A549 (cell line): ENCODE data around the gene DGKH. TPM values are rescaled to one million over a fixed set of nuclear protein-coding genes. Genes with fewer than 3 reads are reported as not detected.

Experiments
- ATAC-seq, 2 experiments: fragments of 200-7000 bp in 1 of 2; fragments of >200 bp in 1 of 2; cut with Nextera tagmentation in 1 of 2; cut with Tn5 transposase in 1 of 2; 3 replicates each; pipeline versions ENCODE4 v1.8.0 to v1.9.1; 2018 to 2020; ENCODE audit warnings: mild to moderate bottlenecking in 1 of 2, moderate library complexity in 1 of 2
- CTCF ChIA-PET: fragments of 300-600 bp; sonication (Branson Sonifier 250); formaldehyde crosslinking; extraction: SDS; loops from one replicate; lab custom pipeline; 2021; ENCODE audit warnings: antibody characterized with exemption, inconsistent platforms; lab: Yijun Ruan, JAX
- POLR2A ChIA-PET: fragments of 350-600 bp; formaldehyde crosslinking; extraction: SDS; loops from one replicate; lab custom pipeline; 2021; ENCODE audit warnings: antibody characterized with exemption, inconsistent platforms; lab: Yijun Ruan, JAX
- DNase-seq, 2 experiments: peaks; one replicate each; pipeline versions ENCODE4 v3.0.0 to v3.0.0-alpha.2; 2011 to 2016; ENCODE audit warnings: low read depth in 1 of 2, low spot score in 1 of 2
- FAIRE-seq: peaks from 2 replicates; lab custom pipeline; 2011; peaks lifted over from hg19 to GRCh38; lab: Jason Lieb, UNC
- H3K27ac ChIP-seq, 2 experiments: fragments of >200 bp; sonication (Bioruptor Twin); formaldehyde crosslinking; 3 replicates each; pipeline ENCODE4 v1.5.1; 2016 to 2017
- H3K4me1 ChIP-seq: fragments of >200 bp; sonication (Bioruptor Twin); formaldehyde crosslinking; 3 replicates; pipeline ENCODE4 v1.6.1; 2016
- H3K4me2 ChIP-seq: fragments of >200 bp; sonication (Bioruptor Twin); formaldehyde crosslinking; 3 replicates; pipeline ENCODE4 v1.6.1; 2016
- H3K4me3 ChIP-seq: fragments of >200 bp; sonication (Bioruptor Twin); formaldehyde crosslinking; 3 replicates; pipeline ENCODE4 v1.5.1; 2016
- H3K9me3 ChIP-seq: fragments of >200 bp; sonication (Bioruptor Twin); formaldehyde crosslinking; 3 replicates; pipeline ENCODE4 v1.6.1; 2016
- CBX8 ChIP-seq: fragments of 200-600 bp; sonication (generic); IDR thresholded peaks from 2 replicates; pipeline ENCODE4 v1.6.1; 2016
- CHD4 ChIP-seq: fragments of 200-600 bp; sonication (generic); IDR thresholded peaks from 2 replicates; pipeline ENCODE4 v1.6.1; 2016; ENCODE audit warnings: antibody characterized with exemption, mild to moderate bottlenecking, borderline replicate concordance
- EHF ChIP-seq: fragments of 250-450 bp; sonication (Bioruptor Pico); IDR thresholded peaks from 2 replicates; pipeline ENCODE4 v1.5.0; 2020; ENCODE audit warnings: mild to moderate bottlenecking
- EP300 ChIP-seq, 2 experiments: fragments of >200 bp; sonication (Bioruptor Twin); formaldehyde crosslinking; IDR thresholded peaks; 2 replicates in 1 of 2; 3 replicates in 1 of 2; pipeline ENCODE4 v1.6.1; 2016 to 2017
- ESRRA ChIP-seq: fragments of 150-350 bp; IDR thresholded peaks from 2 replicates; pipeline ENCODE4 v1.6.1; 2014; ENCODE audit warnings: mild to moderate bottlenecking, low read length, borderline replicate concordance
- FOSL2 ChIP-seq, 2 experiments: fragments of 450-650 bp in 1 of 2; fragments of >200 bp in 1 of 2; sonication (Bioruptor Twin) in 1 of 2; formaldehyde crosslinking; IDR thresholded peaks; 2 replicates each; pipeline versions ENCODE4 v1.5.0 to v1.6.1; 2016 to 2020; ENCODE audit warnings: mild to moderate bottlenecking in 1 of 2, moderate library complexity in 1 of 2
- FOXS1 ChIP-seq: fragments of 250-450 bp; sonication (Bioruptor Pico); IDR thresholded peaks from 2 replicates; pipeline ENCODE4 v1.5.0; 2020; ENCODE audit warnings: mild to moderate bottlenecking, moderate library complexity
- GATA3 ChIP-seq: IDR thresholded peaks from 2 replicates; pipeline ENCODE4 v1.6.1; 2012; ENCODE audit warnings: borderline replicate concordance
- HDAC2 ChIP-seq: fragments of 200-600 bp; sonication (generic); IDR thresholded peaks from 2 replicates; pipeline ENCODE4 v1.6.1; 2016
- HOXB5 ChIP-seq: fragments of 250-450 bp; sonication (Bioruptor Pico); IDR thresholded peaks from 2 replicates; pipeline ENCODE4 v1.5.0; 2020; ENCODE audit warnings: mild to moderate bottlenecking, moderate library complexity
- KDM5A ChIP-seq: fragments of 200-600 bp; sonication (generic); IDR thresholded peaks from 2 replicates; pipeline ENCODE4 v1.6.1; 2016; ENCODE audit warnings: antibody characterized with exemption, mild to moderate bottlenecking
- MAFK ChIP-seq: fragments of 450-650 bp; IDR thresholded peaks from 2 replicates; pipeline ENCODE4 v1.6.1; 2014; ENCODE audit not compliant: partially characterized antibody
- MAZ ChIP-seq: fragments of 150-350 bp; IDR thresholded peaks from 2 replicates; pipeline ENCODE4 v1.6.1; 2014; ENCODE audit warnings: antibody characterized with exemption, low read depth, low read length, borderline replicate concordance
- NFE2L2 ChIP-seq: fragments of 150-350 bp; conservative IDR thresholded peaks from 2 replicates; pipeline ENCODE4 v1.6.1; 2014; ENCODE audit warnings: low read length
- NPAS2 ChIP-seq: fragments of 250-450 bp; sonication (Bioruptor Pico); IDR thresholded peaks from 2 replicates; pipeline ENCODE4 v1.8.0; 2022; ENCODE audit warnings: mild to moderate bottlenecking, moderate library complexity, borderline replicate concordance
- POLR2A ChIP-seq: IDR thresholded peaks from 2 replicates; pipeline ENCODE4 v1.6.1; 2012; ENCODE audit warnings: mild to moderate bottlenecking, low read length
- RCOR1 ChIP-seq: fragments of 150-350 bp; IDR thresholded peaks from 2 replicates; pipeline ENCODE4 v1.6.1; 2014; ENCODE audit warnings: antibody characterized with exemption, low read length, low read depth
- RFX5 ChIP-seq: fragments of 450-650 bp; IDR thresholded peaks from 2 replicates; pipeline ENCODE4 v1.7.1; 2014; ENCODE audit warnings: antibody characterized with exemption, mild to moderate bottlenecking, moderate library complexity
- RNF2 ChIP-seq: fragments of 200-600 bp; sonication (generic); IDR thresholded peaks from 2 replicates; pipeline ENCODE4 v1.6.1; 2016; ENCODE audit warnings: low read depth, mild to moderate bottlenecking, antibody characterized with exemption, moderate library complexity, borderline replicate concordance
- SREBF2 ChIP-seq: fragments of 450-650 bp; IDR thresholded peaks from 2 replicates; pipeline ENCODE4 v1.6.1; 2014; ENCODE audit warnings: mild to moderate bottlenecking, moderate library complexity
- TFCP2L1 ChIP-seq: fragments of 250-450 bp; sonication (Bioruptor Pico); IDR thresholded peaks from 2 replicates; pipeline ENCODE4 v1.5.0; 2021; ENCODE audit warnings: mild to moderate bottlenecking
- ZC3H11A ChIP-seq: fragments of 450-650 bp; IDR thresholded peaks from 2 replicates; pipeline ENCODE4 v1.6.1; 2014; ENCODE audit warnings: antibody characterized with exemption, mild to moderate bottlenecking
- WGBS: methylation state at CpG from one replicate; pipeline ENCODE4 v1.1.6; 2017; ENCODE audit errors: missing lambda C conversion rate; 5-methylcytosine and 5-hydroxymethylcytosine counted together
- polyA plus RNA-seq, 4 experiments: library from polyadenylated mRNA; depleted of rRNA in 3 of 4; stranded (reverse); fragments of >200 nt; fragmentation: RNase III in 1 of 4; extraction: RNeasy Plus Mini Kit Qiagen cat#74134 plus additional on column Dnase treatment in 1 of 4; gene quantifications; 2 replicates in 3 of 4; 3 replicates in 1 of 4; pipeline ENCODE4 v1.2.3, GENCODE V29; 2011 to 2017
- TF ChIP-seq, protein P1 (sequence below): fragments of 450-650 bp; IDR thresholded peaks from 2 replicates; pipeline ENCODE4 v1.6.1; 2014; ENCODE audit warnings: antibody characterized with exemption
- TF ChIP-seq, protein P2 (sequence below): fragments of >200 bp; sonication (Bioruptor Twin); formaldehyde crosslinking; IDR thresholded peaks from 3 replicates; pipeline ENCODE4 v1.6.1; 2016
- TF ChIP-seq, protein P3 (sequence below): fragments of >200 bp; sonication (Bioruptor Twin); formaldehyde crosslinking; IDR thresholded peaks from 3 replicates; pipeline ENCODE4 v1.5.1; 2016
- TF ChIP-seq, protein P4 (sequence below): IDR thresholded peaks from 2 replicates; pipeline ENCODE4 v1.6.1; 2012

The DGKH gene
- polyA plus RNA-seq, 2 of the 4 experiments (the other 2 are of a cell fraction), result 3.8 to 6.7 TPM

DNA sequence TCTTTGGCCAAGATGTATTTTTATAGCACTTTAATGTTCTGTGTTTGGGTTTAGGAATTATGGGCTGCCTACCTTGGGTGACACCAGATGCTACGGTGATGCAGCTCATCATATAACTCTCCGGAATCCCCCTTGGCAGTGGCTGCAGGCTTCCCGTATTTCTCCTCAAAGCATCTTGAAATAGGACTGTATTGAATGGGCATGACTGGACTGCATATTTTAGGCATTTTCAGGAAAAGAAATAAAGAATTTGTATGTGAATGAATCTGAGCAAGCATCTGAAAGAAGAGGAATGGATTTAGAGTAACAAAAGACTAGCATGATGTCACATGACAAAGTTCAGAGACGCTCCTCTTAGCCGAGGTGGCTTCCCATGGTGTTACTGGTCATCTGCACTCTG lies 70.6 kb downstream of the DGKH start:
- DNase-seq, result no peak
- Histone ChIP-seq H3K4me1 (peaks cover 10% of the 10 kb centered on the region; the same call in 2 of the 3 replicates), H3K4me3 (no peak overlapping the region), H3K9me3 (no peaks in the 10 kb centered on the region), H3K4me2 (no peak overlapping the region), H3K27ac (no peak overlapping the region)
- TF ChIP-seq, protein P1, sequence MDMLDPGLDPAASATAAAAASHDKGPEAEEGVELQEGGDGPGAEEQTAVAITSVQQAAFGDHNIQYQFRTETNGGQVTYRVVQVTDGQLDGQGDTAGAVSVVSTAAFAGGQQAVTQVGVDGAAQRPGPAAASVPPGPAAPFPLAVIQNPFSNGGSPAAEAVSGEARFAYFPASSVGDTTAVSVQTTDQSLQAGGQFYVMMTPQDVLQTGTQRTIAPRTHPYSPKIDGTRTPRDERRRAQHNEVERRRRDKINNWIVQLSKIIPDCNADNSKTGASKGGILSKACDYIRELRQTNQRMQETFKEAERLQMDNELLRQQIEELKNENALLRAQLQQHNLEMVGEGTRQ, result no peak
- no peak for TF ChIP-seq RCOR1
- TF ChIP-seq EP300 (IDR thresholded peaks at IDR 0.05), result no peak
- no peak for TF ChIP-seq ZC3H11A
- TF ChIP-seq RNF2, result no peak
- no peak for TF ChIP-seq FOXS1 (CRISPR knock-in tag)
- TF ChIP-seq HDAC2, result no peak
- no peak for TF ChIP-seq CHD4
- TF ChIP-seq MAFK, result no peak
- no peak for TF ChIP-seq GATA3
- TF ChIP-seq TFCP2L1 (CRISPR knock-in tag), result no peak
- TF ChIP-seq SREBF2, result no peak
- TF ChIP-seq MAZ, result no peak
- TF ChIP-seq CBX8, result no peak
- TF ChIP-seq HOXB5, result no peak
- TF ChIP-seq NFE2L2, result no peak
- TF ChIP-seq, protein P2, sequence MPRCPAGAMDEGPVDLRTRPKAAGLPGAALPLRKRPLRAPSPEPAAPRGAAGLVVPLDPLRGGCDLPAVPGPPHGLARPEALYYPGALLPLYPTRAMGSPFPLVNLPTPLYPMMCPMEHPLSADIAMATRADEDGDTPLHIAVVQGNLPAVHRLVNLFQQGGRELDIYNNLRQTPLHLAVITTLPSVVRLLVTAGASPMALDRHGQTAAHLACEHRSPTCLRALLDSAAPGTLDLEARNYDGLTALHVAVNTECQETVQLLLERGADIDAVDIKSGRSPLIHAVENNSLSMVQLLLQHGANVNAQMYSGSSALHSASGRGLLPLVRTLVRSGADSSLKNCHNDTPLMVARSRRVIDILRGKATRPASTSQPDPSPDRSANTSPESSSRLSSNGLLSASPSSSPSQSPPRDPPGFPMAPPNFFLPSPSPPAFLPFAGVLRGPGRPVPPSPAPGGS, result no peak
- ChIA-PET CTCF (interaction anchor here (1.2 kb wide), 1 partner anchor 451 kb away, joined by 4 read pairs; no protein-coding TSS in a partner anchor), POLR2A (no interaction called here)
- no peak for FAIRE-seq
- no peak for ATAC-seq
- 93% methylated on average over 5 of the region's 5 CpGs for WGBS

DNA sequence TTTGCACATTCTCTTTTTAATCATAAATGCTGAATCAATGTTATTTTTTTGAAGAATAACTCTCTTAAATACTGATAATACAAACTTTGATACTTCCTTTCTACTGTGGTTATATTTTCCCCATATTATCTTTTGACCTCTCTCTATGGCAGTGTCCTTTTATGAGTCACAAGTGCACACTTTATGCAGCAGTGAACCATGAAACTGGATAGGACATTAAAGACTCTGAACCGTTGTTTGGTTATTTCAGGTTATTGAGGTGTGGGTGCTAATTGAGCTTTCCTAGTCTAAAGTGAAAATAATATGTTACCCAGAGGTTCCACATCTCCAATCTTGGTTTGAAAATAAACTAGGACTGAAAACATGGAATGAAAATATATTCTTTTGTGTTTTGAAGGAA lies 71.4 kb downstream of the DGKH start:
- ChIA-PET CTCF (interaction anchor here (0.9 kb wide), 1 partner anchor 10 kb away, joined by 3 read pairs; no protein-coding TSS in a partner anchor), POLR2A (no interaction called here)
- DNase-seq, result no peak
- peaks cover 10% of the 10 kb centered on the region; the same call in 2 of the 3 replicates for H3K4me1 ChIP-seq
- H3K4me2 ChIP-seq, result peak overlapping the region; percentile 27; the same call in 1 of the 3 replicates
- FAIRE-seq, result no peak
- TF ChIP-seq POLR2A (no peak), KDM5A (no peak), NPAS2 (no peak), ESRRA (no peak), SREBF2 (no peak), FOSL2 (IDR thresholded peaks at IDR 0.05) (no peak), FOSL2 (CRISPR knock-in tag; IDR thresholded peaks at IDR 0.05) (no peak), RFX5 (no peak), NFE2L2 (no peak), FOXS1 (CRISPR knock-in tag) (no peak), EHF (no peak)
- 36% methylated on average over 1 of the region's 1 CpG for WGBS
- no peak overlapping the region for H3K27ac ChIP-seq
- ATAC-seq, result no peak
- no peaks in the 10 kb centered on the region for H3K9me3 ChIP-seq
- H3K4me3 ChIP-seq, result no peak overlapping the region

DNA sequence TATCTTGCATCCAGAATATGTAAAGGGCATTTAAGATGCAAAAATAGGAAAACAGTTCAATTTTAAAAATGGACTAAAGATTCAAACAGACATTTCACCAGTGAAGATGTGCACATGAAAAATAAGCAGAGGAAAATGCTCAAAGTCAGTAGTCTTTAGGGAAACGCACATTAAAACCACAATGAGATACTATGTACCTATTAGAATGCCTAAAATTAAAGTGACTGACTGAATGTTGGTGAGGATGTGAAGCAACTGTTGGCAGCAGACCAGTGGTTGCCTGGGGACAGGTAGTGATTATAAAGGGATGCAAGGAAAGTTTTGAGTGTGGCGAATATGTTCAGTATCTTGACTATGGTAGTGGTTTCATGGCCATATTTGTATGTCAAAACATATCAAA lies 75.2 kb downstream of the DGKH start:
- CTCF ChIA-PET, result no interaction called here
- no peak overlapping the region for H3K4me3 ChIP-seq
- WGBS, result 93% methylated on average over 2 of the region's 2 CpGs

More for the DNA sequence above, 75.2 kb downstream of the DGKH start:
- ATAC-seq, result no peak
- DNase-seq, result no peak
- H3K4me2 ChIP-seq, result no peak overlapping the region
- H3K27ac ChIP-seq, result no peak overlapping the region
- POLR2A ChIA-PET, result no interaction called here
- H3K9me3 ChIP-seq, result no peaks in the 10 kb centered on the region
- no peak for FAIRE-seq
- peaks cover 10% of the 10 kb centered on the region; the same call in 2 of the 3 replicates for H3K4me1 ChIP-seq
- TF ChIP-seq, protein P3, sequence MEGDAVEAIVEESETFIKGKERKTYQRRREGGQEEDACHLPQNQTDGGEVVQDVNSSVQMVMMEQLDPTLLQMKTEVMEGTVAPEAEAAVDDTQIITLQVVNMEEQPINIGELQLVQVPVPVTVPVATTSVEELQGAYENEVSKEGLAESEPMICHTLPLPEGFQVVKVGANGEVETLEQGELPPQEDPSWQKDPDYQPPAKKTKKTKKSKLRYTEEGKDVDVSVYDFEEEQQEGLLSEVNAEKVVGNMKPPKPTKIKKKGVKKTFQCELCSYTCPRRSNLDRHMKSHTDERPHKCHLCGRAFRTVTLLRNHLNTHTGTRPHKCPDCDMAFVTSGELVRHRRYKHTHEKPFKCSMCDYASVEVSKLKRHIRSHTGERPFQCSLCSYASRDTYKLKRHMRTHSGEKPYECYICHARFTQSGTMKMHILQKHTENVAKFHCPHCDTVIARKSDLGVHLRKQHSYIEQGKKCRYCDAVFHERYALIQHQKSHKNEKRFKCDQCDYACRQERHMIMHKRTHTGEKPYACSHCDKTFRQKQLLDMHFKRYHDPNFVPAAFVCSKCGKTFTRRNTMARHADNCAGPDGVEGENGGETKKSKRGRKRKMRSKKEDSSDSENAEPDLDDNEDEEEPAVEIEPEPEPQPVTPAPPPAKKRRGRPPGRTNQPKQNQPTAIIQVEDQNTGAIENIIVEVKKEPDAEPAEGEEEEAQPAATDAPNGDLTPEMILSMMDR, result no peak
- TF ChIP-seq, protein P4, sequence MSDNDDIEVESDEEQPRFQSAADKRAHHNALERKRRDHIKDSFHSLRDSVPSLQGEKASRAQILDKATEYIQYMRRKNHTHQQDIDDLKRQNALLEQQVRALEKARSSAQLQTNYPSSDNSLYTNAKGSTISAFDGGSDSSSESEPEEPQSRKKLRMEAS, result no peak
